ENCODE measurements around the gene ACTC1.

GRCh38 chr15:34754171-34754601, 41.2 kb downstream of the ACTC1 start:
- TF ChIP-seq POLR2AphosphoS5 (IDR thresholded peaks at IDR 0.05; ENCODE audit: low read depth, low read length) (no peak), CTCF (IDR thresholded peaks at IDR 0.05) (no peak), TCF7L2 (IDR thresholded peaks at IDR 0.05; ENCODE audit: low read depth, low read length) (no peak)

All from Panc1 (cell line).